H9 (cell line): ENCODE measurements around the gene TPGS1. TPM values are rescaled to one million over a fixed set of nuclear protein-coding genes. Genes with fewer than 3 reads are reported as not detected.

Experiments
- DNase-seq: peaks from one replicate; pipeline ENCODE4 v3.0.0-alpha.2; 2017
- H2AFZ ChIP-seq: one replicate; pipeline ENCODE4 v1.6.1; 2013; ENCODE audit warnings: mild to moderate bottlenecking, low read length, control low read depth, moderate library complexity
- H2AK5ac ChIP-seq: 2 replicates; pipeline ENCODE4 v1.6.1; 2013; ENCODE audit warnings: low read length, control low read depth, mixed read lengths; ENCODE audit not compliant: insufficient read length
- H2BK120ac ChIP-seq: one replicate; pipeline ENCODE4 v1.6.1; 2013; ENCODE audit warnings: low read depth, mild to moderate bottlenecking, low read length, control low read depth, inconsistent platforms; ENCODE audit not compliant: poor library complexity, severe bottlenecking
- H2BK12ac ChIP-seq: 2 replicates; pipeline ENCODE4 v1.6.1; 2013; ENCODE audit warnings: low read length, control low read depth, mixed read lengths, low read depth; ENCODE audit not compliant: insufficient read length
- H2BK15ac ChIP-seq: 2 replicates; pipeline ENCODE4 v1.6.1; 2013; ENCODE audit warnings: low read depth, low read length, control low read depth
- H2BK20ac ChIP-seq: one replicate; pipeline ENCODE4 v1.6.1; 2013; ENCODE audit warnings: low read depth, mild to moderate bottlenecking, low read length, control low read depth, inconsistent platforms; ENCODE audit not compliant: poor library complexity, severe bottlenecking
- H2BK5ac ChIP-seq: 2 replicates; pipeline ENCODE4 v1.6.1; 2013; ENCODE audit warnings: low read length, control low read depth, mixed read lengths; ENCODE audit not compliant: insufficient read length
- H3K14ac ChIP-seq: 2 replicates; pipeline ENCODE4 v1.6.1; 2013; ENCODE audit warnings: low read length, control low read depth; ENCODE audit not compliant: insufficient read depth
- H3K18ac ChIP-seq: 2 replicates; pipeline ENCODE4 v1.6.1; 2013; ENCODE audit warnings: low read depth, mild to moderate bottlenecking, mixed read lengths, low read length, control low read depth; ENCODE audit not compliant: insufficient read length
- H3K23ac ChIP-seq: 2 replicates; pipeline ENCODE4 v1.6.1; 2013; ENCODE audit warnings: low read length, control low read depth, mixed read lengths, low read depth; ENCODE audit not compliant: insufficient read length
- H3K23me2 ChIP-seq: 2 replicates; pipeline ENCODE4 v1.6.1; 2013; ENCODE audit warnings: low read depth, mild to moderate bottlenecking, mixed read lengths, low read length, control low read depth; ENCODE audit not compliant: insufficient read length, poor library complexity, severe bottlenecking
- H3K27ac ChIP-seq: 2 replicates; pipeline ENCODE4 v1.5.1; 2013; ENCODE audit warnings: low read length, control low read depth, mixed read lengths, low read depth; ENCODE audit not compliant: insufficient read length
- H3K27me3 ChIP-seq: 2 replicates; pipeline ENCODE4 v1.6.1; 2013; ENCODE audit warnings: low read length, control low read depth, inconsistent platforms; ENCODE audit not compliant: insufficient read depth
- H3K4ac ChIP-seq: 2 replicates; pipeline ENCODE4 v1.6.1; 2013; ENCODE audit warnings: low read depth, mild to moderate bottlenecking, control low read depth, inconsistent platforms, low read length, moderate library complexity
- H3K4me1 ChIP-seq: 2 replicates; pipeline ENCODE4 v1.6.1; 2013; ENCODE audit warnings: low read length, control low read depth, inconsistent platforms; ENCODE audit not compliant: insufficient read depth
- H3K4me2 ChIP-seq: 2 replicates; pipeline ENCODE4 v1.6.1; 2013; ENCODE audit warnings: low read length, control low read depth, mixed read lengths; ENCODE audit not compliant: insufficient read length, insufficient read depth
- H3K56ac ChIP-seq: 2 replicates; pipeline ENCODE4 v1.6.1; 2013; ENCODE audit warnings: low read depth, mild to moderate bottlenecking, mixed read lengths, low read length, control low read depth; ENCODE audit not compliant: insufficient read length
- H3K79me1 ChIP-seq: 2 replicates; pipeline ENCODE4 v1.6.1; 2013; ENCODE audit warnings: low read depth, mild to moderate bottlenecking, moderate library complexity, low read length, control low read depth, inconsistent platforms; ENCODE audit not compliant: insufficient read depth, poor library complexity, severe bottlenecking
- H3K79me2 ChIP-seq: 2 replicates; pipeline ENCODE4 v1.6.1; 2013; ENCODE audit warnings: low read length, control low read depth, inconsistent platforms; ENCODE audit not compliant: insufficient read depth
- H3K9ac ChIP-seq: 2 replicates; pipeline ENCODE4 v1.6.1; 2013; ENCODE audit warnings: low read length, control low read depth, mixed read lengths; ENCODE audit not compliant: insufficient read length; ENCODE audit errors: extremely low read depth
- H3K9me3 ChIP-seq: one replicate; pipeline ENCODE4 v1.6.1; 2013; ENCODE audit warnings: low read depth, low read length, inconsistent platforms; ENCODE audit not compliant: control insufficient read depth
- H3T11ph ChIP-seq: one replicate; pipeline ENCODE4 v1.6.1; 2013; ENCODE audit warnings: mild to moderate bottlenecking, low read length, control low read depth, inconsistent platforms
- H4K20me1 ChIP-seq: one replicate; pipeline ENCODE4 v1.6.1; 2013; ENCODE audit not compliant: control insufficient read depth, insufficient read length, insufficient read depth
- H4K5ac ChIP-seq: 2 replicates; pipeline ENCODE4 v1.6.1; 2013; ENCODE audit warnings: low read depth, mild to moderate bottlenecking, mixed read lengths, low read length, control low read depth; ENCODE audit not compliant: insufficient read length
- H4K8ac ChIP-seq: replicated peaks from 2 replicates; pipeline ENCODE4 v1.6.1; 2013; ENCODE audit warnings: low read length, control low read depth, mixed read lengths, low read depth; ENCODE audit not compliant: insufficient read length
- H4K91ac ChIP-seq: 2 replicates; pipeline ENCODE4 v1.6.1; 2013; ENCODE audit warnings: low read depth, mild to moderate bottlenecking, moderate library complexity, mixed read lengths, low read length, control low read depth; ENCODE audit not compliant: insufficient read length
- H3K27ac Mint-ChIP-seq, 3 experiments: 2 replicates in 2 of 3; 3 replicates in 1 of 3; pipeline ENCODE4 v1.8.0; 2020 to 2021; ENCODE audit warnings: mixed read lengths in 3 of 3, mild to moderate bottlenecking in 1 of 3, moderate library complexity in 1 of 3
- H3K27me3 Mint-ChIP-seq: 2 replicates; pipeline ENCODE4 v1.8.0; 2021; ENCODE audit warnings: low read depth, mild to moderate bottlenecking, moderate library complexity, mixed read lengths
- H3K36me3 Mint-ChIP-seq, 3 experiments: 2 replicates in 2 of 3; 3 replicates in 1 of 3; pipeline ENCODE4 v1.8.0; 2020 to 2021; ENCODE audit warnings: low read depth in 3 of 3, mixed read lengths in 3 of 3; ENCODE audit not compliant: insufficient read depth in 1 of 3
- H3K4me1 Mint-ChIP-seq, 2 experiments: 2 replicates each; pipeline ENCODE4 v1.8.0; 2020; ENCODE audit warnings: mixed read lengths in 2 of 2
- H3K4me3 Mint-ChIP-seq, 2 experiments: 2 replicates in 1 of 2; 3 replicates in 1 of 2; pipeline ENCODE4 v1.8.0; 2020 to 2021; ENCODE audit warnings: mild to moderate bottlenecking in 2 of 2, mixed read lengths in 2 of 2, moderate library complexity in 1 of 2
- H3K9me3 Mint-ChIP-seq, 2 experiments: 2 replicates in 1 of 2; 3 replicates in 1 of 2; pipeline ENCODE4 v1.8.0; 2020; ENCODE audit warnings: mild to moderate bottlenecking in 2 of 2, mixed read lengths in 2 of 2, moderate library complexity in 1 of 2
- CTCF ChIP-seq: fragments of 200-600 bp; sonication (generic); conservative IDR thresholded peaks from 3 replicates; pipeline ENCODE4 v1.8.0; 2021; ENCODE audit warnings: antibody characterized with exemption, mild to moderate bottlenecking
- WGBS: extraction: QIAGEN DNeasy Blood & Tissue Kit; methylation state at CpG from one replicate; pipeline ENCODE4 v1.1.7; 2013; ENCODE audit warnings: missing lambda C conversion rate, low lambda C conversion rate, mixed read lengths; ENCODE audit not compliant: insufficient read length; ENCODE audit errors: extremely low coverage; 5-methylcytosine and 5-hydroxymethylcytosine counted together
- total RNA-seq: library from RNA; stranded (reverse); gene quantifications from 2 replicates; pipeline ENCODE4 v1.2.1, GENCODE V29; 2021

TPGS1 gene
- total RNA-seq, 1 experiment from 2014 or later, result 7.4 TPM

GRCh38 chr19:495402-496111 lies 11.7 kb upstream of the TPGS1 start:
- peaks cover 0 to 15% of the 10 kb centered on the region in 2 experiments; a peak in 2 of 4 replicates for H3K4me1 Mint-ChIP-seq
- H3K4me3 Mint-ChIP-seq, result peak overlapping the region; percentile 29 to 74; a peak in 4 of 5 replicates

More at GRCh38 chr19:495402-496111, 11.7 kb upstream of the TPGS1 start:
- Histone ChIP-seq H3K18ac (no peak overlapping the region), H3K9me3 (no peaks in the 10 kb centered on the region), H2AK5ac (no peak overlapping the region), H3T11ph (no peak overlapping the region), H3K4ac (no peak overlapping the region), H2BK15ac (no peak overlapping the region), H3K4me2 (peak overlapping the region; percentile 45), H4K20me1 (no peaks in the 10 kb centered on the region), H4K5ac (no peak overlapping the region), H2BK5ac (no peak overlapping the region), H3K9ac (no peak overlapping the region), H3K14ac (no peak overlapping the region; the same call in 1 of the 2 replicates), H3K79me2 (no peaks in the 10 kb centered on the region), H3K56ac (no peak overlapping the region), H2AFZ (no peak overlapping the region), H3K4me1 (no peaks in the 10 kb centered on the region), H3K79me1 (no peaks in the 10 kb centered on the region), H2BK120ac (no peak overlapping the region), H3K23me2 (peaks cover 9% of the 10 kb centered on the region), H3K23ac (no peak overlapping the region), H4K8ac (no peak overlapping the region), H3K27ac (no peak overlapping the region), H2BK12ac (no peak overlapping the region), H2BK20ac (no peak overlapping the region), H4K91ac (no peak overlapping the region), H3K27me3 (peaks cover 14% of the 10 kb centered on the region; the same call in 1 of the 2 replicates)
- Mint-ChIP-seq H3K9me3 (peaks cover 8 to 10% of the 10 kb centered on the region in 2 experiments; a peak in 4 of 5 replicates), H3K27me3 (peaks cover 45% of the 10 kb centered on the region), H3K36me3 (peaks cover 0 to 2% (median 0%) of the 10 kb centered on the region in 3 experiments; a peak in 2 of 7 replicates), H3K27ac (no peak overlapping the region; a peak in 1 of 7 replicates)
- peak; percentile 96 for TF ChIP-seq CTCF
- WGBS, result no CpG with 5 or more reads among the region's 32 CpGs
- DNase-seq, result peak; percentile 86
